ENCODE data around the gene SPACA9. TPM values are rescaled to one million over a fixed set of nuclear protein-coding genes. Genes with fewer than 3 reads are reported as not detected.
A peak's percentile ranks its signal among the peaks of the same experiment; 100 is the strongest.

The SPACA9 gene
- total and polyA plus RNA-seq, 12 donors, result 3.9 to 16.6 (median 10.2) TPM

GRCh38 chr9:132894346-132894745 is 15.6 kb downstream of the SPACA9 start:
- intact Hi-C loops (cut with DNase I), result no loop called here
- DNase-seq, result no peak
- H3K9me3 ChIP-seq (replicated peaks in 1 of 3), result no peaks in the 10 kb centered on the region
- WGBS, 4 donors, result 85 to 97% (median 93%) methylated on average over 5 of the region's 5 CpGs
- no peak overlapping the region for H3K27ac ChIP-seq
- peaks cover 0 to 58% of the 10 kb centered on the region in 2 donors for H3K36me3 ChIP-seq (replicated peaks in 1 of 2)
- H3K4me1 ChIP-seq (replicated peaks in 1 of 2), result peaks cover 0 to 5% of the 10 kb centered on the region in 2 donors
- H3K4me3 ChIP-seq, result no peak overlapping the region
- H3K27me3 ChIP-seq, result no peaks in the 10 kb centered on the region
- no peak for TF ChIP-seq POLR2A (IDR thresholded peaks at IDR 0.05)
- TF ChIP-seq, protein P1, sequence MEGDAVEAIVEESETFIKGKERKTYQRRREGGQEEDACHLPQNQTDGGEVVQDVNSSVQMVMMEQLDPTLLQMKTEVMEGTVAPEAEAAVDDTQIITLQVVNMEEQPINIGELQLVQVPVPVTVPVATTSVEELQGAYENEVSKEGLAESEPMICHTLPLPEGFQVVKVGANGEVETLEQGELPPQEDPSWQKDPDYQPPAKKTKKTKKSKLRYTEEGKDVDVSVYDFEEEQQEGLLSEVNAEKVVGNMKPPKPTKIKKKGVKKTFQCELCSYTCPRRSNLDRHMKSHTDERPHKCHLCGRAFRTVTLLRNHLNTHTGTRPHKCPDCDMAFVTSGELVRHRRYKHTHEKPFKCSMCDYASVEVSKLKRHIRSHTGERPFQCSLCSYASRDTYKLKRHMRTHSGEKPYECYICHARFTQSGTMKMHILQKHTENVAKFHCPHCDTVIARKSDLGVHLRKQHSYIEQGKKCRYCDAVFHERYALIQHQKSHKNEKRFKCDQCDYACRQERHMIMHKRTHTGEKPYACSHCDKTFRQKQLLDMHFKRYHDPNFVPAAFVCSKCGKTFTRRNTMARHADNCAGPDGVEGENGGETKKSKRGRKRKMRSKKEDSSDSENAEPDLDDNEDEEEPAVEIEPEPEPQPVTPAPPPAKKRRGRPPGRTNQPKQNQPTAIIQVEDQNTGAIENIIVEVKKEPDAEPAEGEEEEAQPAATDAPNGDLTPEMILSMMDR (IDR thresholded peaks at IDR 0.05), result no peak

DNA sequence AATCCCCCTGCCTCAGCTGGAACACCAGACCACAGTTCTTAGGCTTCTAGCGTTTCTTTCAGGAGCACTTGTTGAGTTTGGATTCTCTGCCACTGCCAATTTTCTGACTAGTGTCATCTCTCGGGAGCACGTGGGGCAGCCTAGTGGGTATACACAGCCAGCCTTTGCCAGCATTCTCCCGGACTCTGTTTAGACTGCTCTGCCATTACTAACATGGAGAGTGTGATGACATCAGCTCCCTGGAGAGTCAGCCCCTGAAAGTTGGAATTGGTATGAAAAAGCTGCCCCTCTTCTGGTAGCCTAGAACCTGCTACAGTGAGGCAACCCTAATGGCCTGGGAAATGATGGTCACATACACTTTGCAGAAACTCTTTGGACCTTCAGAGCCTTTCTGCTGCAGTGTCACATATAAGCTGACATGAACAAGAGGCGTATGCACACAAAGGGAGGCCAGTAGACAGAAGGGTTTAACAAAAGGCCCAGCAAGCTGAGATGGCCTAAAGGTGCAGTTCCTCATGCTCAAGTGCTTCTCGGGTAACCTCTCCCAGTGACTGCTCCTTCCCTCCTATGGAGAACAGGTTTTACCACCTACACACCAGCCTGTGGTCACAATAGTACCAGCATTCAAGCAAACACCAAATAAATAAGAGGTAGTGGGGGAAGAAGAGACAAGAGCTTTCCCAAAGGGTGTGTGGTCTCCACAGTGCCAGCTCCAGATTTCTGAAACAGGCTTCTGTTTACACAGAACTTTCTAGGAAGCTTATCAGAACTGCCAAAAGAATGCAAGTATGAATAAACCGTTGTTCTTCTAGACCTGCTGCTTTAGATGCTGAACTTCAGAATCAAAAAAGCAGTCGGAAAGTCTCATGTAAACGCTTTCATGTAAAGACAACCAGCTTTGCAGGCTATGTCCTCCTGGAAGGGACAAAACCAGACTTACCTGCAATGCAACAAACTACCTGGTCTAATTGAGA is 16.5 kb downstream of the SPACA9 start:
- intact Hi-C loops (cut with DNase I), result no loop called here

DNA sequence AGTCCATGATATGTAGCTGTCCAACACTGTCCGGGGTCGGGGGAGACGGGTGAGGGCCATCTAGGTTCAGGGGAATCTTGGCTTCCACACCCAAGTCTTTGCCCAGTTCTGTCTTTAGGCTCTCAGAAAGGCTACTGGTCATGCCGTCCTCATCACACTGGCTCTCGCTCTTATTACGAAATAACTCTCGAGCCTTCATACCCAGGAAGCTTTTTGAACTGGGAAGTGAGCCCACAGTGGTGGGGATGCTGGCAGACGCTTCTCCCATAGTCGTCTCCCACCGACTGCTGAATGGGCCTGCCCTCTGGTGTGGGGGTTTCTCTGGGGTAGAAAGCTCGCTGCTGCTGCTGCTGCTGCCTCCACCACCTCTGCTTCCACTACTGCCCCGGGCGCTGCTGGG is 17.6 kb downstream of the SPACA9 start:
- DNase-seq, result no peak
- Histone ChIP-seq H3K4me1 (replicated peaks in 1 of 2) (peaks cover 0 to 5% of the 10 kb centered on the region in 2 donors), H3K9me3 (replicated peaks in 1 of 3) (no peaks in the 10 kb centered on the region), H3K36me3 (replicated peaks in 1 of 2) (peaks cover 0 to 77% of the 10 kb centered on the region in 2 donors), H3K27me3 (no peaks in the 10 kb centered on the region), H3K27ac (no peak overlapping the region), H3K4me3 (no peak overlapping the region)
- 89 to 94% (median 92%) methylated on average over 12 to 13 of the region's 13 CpGs for WGBS, 4 donors
- no peak for TF ChIP-seq POLR2A (IDR thresholded peaks at IDR 0.05)
- TF ChIP-seq, protein P1 (IDR thresholded peaks at IDR 0.05), result no peak
- intact Hi-C loops (cut with DNase I), result no loop called here

More for the DNA sequence above, 16.5 kb downstream of the SPACA9 start:
- 82 to 90% (median 85%) methylated on average over 9 of the region's 9 CpGs for WGBS, 4 donors
- peaks cover 0 to 66% of the 10 kb centered on the region in 2 donors for H3K36me3 ChIP-seq (replicated peaks in 1 of 2)
- H3K27ac ChIP-seq, result no peak overlapping the region
- no peak overlapping the region for H3K4me3 ChIP-seq
- no peak for DNase-seq
- no peaks in the 10 kb centered on the region for H3K27me3 ChIP-seq
- no peaks in the 10 kb centered on the region for H3K9me3 ChIP-seq (replicated peaks in 1 of 3)
- no peak for TF ChIP-seq POLR2A (IDR thresholded peaks at IDR 0.05)
- TF ChIP-seq, protein P1 (IDR thresholded peaks at IDR 0.05), result no peak
- peaks cover 0 to 5% of the 10 kb centered on the region in 2 donors for H3K4me1 ChIP-seq (replicated peaks in 1 of 2)

GRCh38 chr9:132896906-132897305 is 18.2 kb downstream of the SPACA9 start:
- peak in 1 of 2 donors; percentile 7 for TF ChIP-seq POLR2A (IDR thresholded peaks at IDR 0.05)
- TF ChIP-seq, protein P1 (IDR thresholded peaks at IDR 0.05), result no peak

More at GRCh38 chr9:132896906-132897305, 18.2 kb downstream of the SPACA9 start:
- Histone ChIP-seq H3K4me1 (replicated peaks in 1 of 2) (peaks cover 0 to 5% of the 10 kb centered on the region in 2 donors), H3K4me3 (no peak overlapping the region), H3K27me3 (no peaks in the 10 kb centered on the region), H3K9me3 (replicated peaks in 1 of 3) (no peaks in the 10 kb centered on the region), H3K36me3 (replicated peaks in 1 of 2) (peaks cover 0 to 80% of the 10 kb centered on the region in 2 donors), H3K27ac (peak overlapping the region in 3 of 5 donors; percentile 32 to 53 (median 38))
- intact Hi-C loops (cut with DNase I), result no loop called here
- 38 to 64% (median 48%) methylated on average over 4 to 6 of the region's 6 CpGs for WGBS, 4 donors
- DNase-seq, result peak; percentile 60 to 89 (median 80)

Data from adrenal gland (tissue), 12 donors.